SK-N-SH (cell line): ENCODE measurements around the gene NAPG.
"Not testable (repeated sequence)": the region's sequence is repeated elsewhere in the genome, so short reads cannot be mapped to it uniquely, and the experiment has no call there.

Source experiments
- CHD2 ChIP-seq: fragments of 150-350 bp; IDR thresholded peaks from 2 replicates; pipeline ENCODE4 v1.6.1; 2018; ENCODE audit warnings: low read length; ENCODE audit not compliant: partially characterized antibody
- ELF1 ChIP-seq: IDR thresholded peaks from 2 replicates; pipeline ENCODE4 v1.4.0; 2012
- FOSL2 ChIP-seq: IDR thresholded peaks from 2 replicates; pipeline ENCODE4 v1.4.0; 2012; ENCODE audit warnings: low read depth, mild to moderate bottlenecking, moderate library complexity, borderline replicate concordance
- FOXM1 ChIP-seq: IDR thresholded peaks from 2 replicates; pipeline ENCODE4 v1.4.0; 2012; ENCODE audit warnings: low read depth, mild to moderate bottlenecking
- NFIC ChIP-seq: IDR thresholded peaks from 2 replicates; pipeline ENCODE4 v1.4.0; 2012; ENCODE audit warnings: borderline replicate concordance
- POLR2AphosphoS5 ChIP-seq: IDR thresholded peaks from 2 replicates; pipeline ENCODE4 v1.6.1; 2012; ENCODE audit warnings: low read depth, low read length
- SMC3 ChIP-seq: IDR thresholded peaks from 2 replicates; pipeline ENCODE4 v1.6.1; 2012; ENCODE audit warnings: low read depth, low read length, improper control_type of control experiment
- TCF12 ChIP-seq: IDR thresholded peaks from 2 replicates; pipeline ENCODE4 v1.4.0; 2012
- TEAD4 ChIP-seq: IDR thresholded peaks from 2 replicates; pipeline ENCODE4 v1.4.0; 2012; ENCODE audit warnings: mild to moderate bottlenecking, borderline replicate concordance; ENCODE audit not compliant: insufficient read depth
- YY1 ChIP-seq: IDR thresholded peaks from 2 replicates; pipeline ENCODE4 v1.4.0; 2012; ENCODE audit warnings: low read depth, mild to moderate bottlenecking
- TF ChIP-seq, protein P1 (sequence below): fragments of 200-600 bp; sonication (generic); IDR thresholded peaks from 2 replicates; pipeline ENCODE4 v1.6.1; 2017; ENCODE audit warnings: antibody characterized with exemption, mild to moderate bottlenecking, moderate library complexity
- TF ChIP-seq, protein P2 (sequence below): IDR thresholded peaks from 2 replicates; pipeline ENCODE4 v1.6.1; 2012; ENCODE audit warnings: mild to moderate bottlenecking, low read depth, low read length, moderate library complexity

DNA sequence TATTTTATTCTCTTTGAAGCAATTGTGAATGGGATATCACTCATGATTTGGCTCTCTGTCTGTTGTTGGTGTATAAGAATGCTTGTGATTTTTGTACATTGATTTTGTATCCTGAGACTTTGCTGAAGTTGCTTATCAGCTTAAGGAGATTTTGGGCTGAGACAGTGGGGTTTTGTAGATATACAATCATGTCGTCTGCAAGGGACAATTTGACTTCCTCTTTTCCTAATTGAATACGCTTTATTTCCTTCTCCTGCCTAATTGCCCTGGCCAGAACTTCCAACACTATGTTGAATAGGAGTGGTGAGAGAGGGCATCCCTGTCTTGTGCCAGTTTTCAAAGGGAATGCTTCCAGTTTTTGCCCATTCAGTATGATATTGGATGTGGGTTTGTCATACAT lies 48.6 kb downstream of the NAPG start:
- TF ChIP-seq POLR2AphosphoS5, YY1, NFIC, TEAD4, ELF1, FOXM1, SMC3, FOSL2, CHD2, TCF12: not testable (repeated sequence)
- TF ChIP-seq, protein P1, sequence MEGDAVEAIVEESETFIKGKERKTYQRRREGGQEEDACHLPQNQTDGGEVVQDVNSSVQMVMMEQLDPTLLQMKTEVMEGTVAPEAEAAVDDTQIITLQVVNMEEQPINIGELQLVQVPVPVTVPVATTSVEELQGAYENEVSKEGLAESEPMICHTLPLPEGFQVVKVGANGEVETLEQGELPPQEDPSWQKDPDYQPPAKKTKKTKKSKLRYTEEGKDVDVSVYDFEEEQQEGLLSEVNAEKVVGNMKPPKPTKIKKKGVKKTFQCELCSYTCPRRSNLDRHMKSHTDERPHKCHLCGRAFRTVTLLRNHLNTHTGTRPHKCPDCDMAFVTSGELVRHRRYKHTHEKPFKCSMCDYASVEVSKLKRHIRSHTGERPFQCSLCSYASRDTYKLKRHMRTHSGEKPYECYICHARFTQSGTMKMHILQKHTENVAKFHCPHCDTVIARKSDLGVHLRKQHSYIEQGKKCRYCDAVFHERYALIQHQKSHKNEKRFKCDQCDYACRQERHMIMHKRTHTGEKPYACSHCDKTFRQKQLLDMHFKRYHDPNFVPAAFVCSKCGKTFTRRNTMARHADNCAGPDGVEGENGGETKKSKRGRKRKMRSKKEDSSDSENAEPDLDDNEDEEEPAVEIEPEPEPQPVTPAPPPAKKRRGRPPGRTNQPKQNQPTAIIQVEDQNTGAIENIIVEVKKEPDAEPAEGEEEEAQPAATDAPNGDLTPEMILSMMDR = not testable (repeated sequence)
- TF ChIP-seq, protein P2, sequence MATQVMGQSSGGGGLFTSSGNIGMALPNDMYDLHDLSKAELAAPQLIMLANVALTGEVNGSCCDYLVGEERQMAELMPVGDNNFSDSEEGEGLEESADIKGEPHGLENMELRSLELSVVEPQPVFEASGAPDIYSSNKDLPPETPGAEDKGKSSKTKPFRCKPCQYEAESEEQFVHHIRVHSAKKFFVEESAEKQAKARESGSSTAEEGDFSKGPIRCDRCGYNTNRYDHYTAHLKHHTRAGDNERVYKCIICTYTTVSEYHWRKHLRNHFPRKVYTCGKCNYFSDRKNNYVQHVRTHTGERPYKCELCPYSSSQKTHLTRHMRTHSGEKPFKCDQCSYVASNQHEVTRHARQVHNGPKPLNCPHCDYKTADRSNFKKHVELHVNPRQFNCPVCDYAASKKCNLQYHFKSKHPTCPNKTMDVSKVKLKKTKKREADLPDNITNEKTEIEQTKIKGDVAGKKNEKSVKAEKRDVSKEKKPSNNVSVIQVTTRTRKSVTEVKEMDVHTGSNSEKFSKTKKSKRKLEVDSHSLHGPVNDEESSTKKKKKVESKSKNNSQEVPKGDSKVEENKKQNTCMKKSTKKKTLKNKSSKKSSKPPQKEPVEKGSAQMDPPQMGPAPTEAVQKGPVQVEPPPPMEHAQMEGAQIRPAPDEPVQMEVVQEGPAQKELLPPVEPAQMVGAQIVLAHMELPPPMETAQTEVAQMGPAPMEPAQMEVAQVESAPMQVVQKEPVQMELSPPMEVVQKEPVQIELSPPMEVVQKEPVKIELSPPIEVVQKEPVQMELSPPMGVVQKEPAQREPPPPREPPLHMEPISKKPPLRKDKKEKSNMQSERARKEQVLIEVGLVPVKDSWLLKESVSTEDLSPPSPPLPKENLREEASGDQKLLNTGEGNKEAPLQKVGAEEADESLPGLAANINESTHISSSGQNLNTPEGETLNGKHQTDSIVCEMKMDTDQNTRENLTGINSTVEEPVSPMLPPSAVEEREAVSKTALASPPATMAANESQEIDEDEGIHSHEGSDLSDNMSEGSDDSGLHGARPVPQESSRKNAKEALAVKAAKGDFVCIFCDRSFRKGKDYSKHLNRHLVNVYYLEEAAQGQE = not testable (repeated sequence)
